Effector memory CD4-positive, alpha-beta T cell (primary cell): Measurements from ENCODE around the gene NT5DC1.

Source experiments
- DNase-seq, 3 donors: peaks; one replicate each; pipeline ENCODE4 v3.0.0-alpha.2; 2020
- H3K27ac ChIP-seq: 2 replicates; pipeline ENCODE4 v1.7.0; 2013; ENCODE audit warnings: mild to moderate bottlenecking, low read length, moderate library complexity; ENCODE audit not compliant: insufficient read depth, poor library complexity, severe bottlenecking
- H3K27me3 ChIP-seq: replicated peaks from 2 replicates; pipeline ENCODE4 v1.7.0; 2013; ENCODE audit warnings: mild to moderate bottlenecking, low read length; ENCODE audit not compliant: insufficient read depth, control insufficient read depth, poor library complexity, severe bottlenecking
- H3K36me3 ChIP-seq: 2 replicates; pipeline ENCODE4 v1.7.0; 2013; ENCODE audit warnings: mild to moderate bottlenecking, low read length, moderate library complexity; ENCODE audit not compliant: control insufficient read depth, insufficient read depth
- H3K4me1 ChIP-seq: 2 replicates; pipeline ENCODE4 v1.7.0; 2013; ENCODE audit warnings: low read length, mild to moderate bottlenecking; ENCODE audit not compliant: control insufficient read depth, insufficient read depth, poor library complexity, severe bottlenecking
- H3K4me3 ChIP-seq: 2 replicates; pipeline ENCODE4 v1.7.0; 2013; ENCODE audit warnings: low read length, low read depth, mild to moderate bottlenecking; ENCODE audit not compliant: insufficient read depth, poor library complexity, severe bottlenecking
- H3K9me3 ChIP-seq: 2 replicates; pipeline ENCODE4 v1.7.0; 2013; ENCODE audit warnings: mild to moderate bottlenecking, low read length, moderate library complexity; ENCODE audit not compliant: control insufficient read depth

NT5DC1 gene

GRCh38 chr6:116133453-116133852 is 32.8 kb downstream of the NT5DC1 start:
- H3K36me3 ChIP-seq: peaks cover 1% of the 10 kb centered on the region
- no peak overlapping the region for H3K27ac ChIP-seq
- H3K4me3 ChIP-seq: no peak overlapping the region
- H3K4me1 ChIP-seq: no peaks in the 10 kb centered on the region
- no peaks in the 10 kb centered on the region for H3K9me3 ChIP-seq
- no peak for DNase-seq
- H3K27me3 ChIP-seq: no peaks in the 10 kb centered on the region

- Histone ChIP-seq H3K4me1 (no peaks in the 10 kb centered on the region), H3K27me3 (no peaks in the 10 kb centered on the region), H3K27ac (no peak overlapping the region), H3K9me3 (no peaks in the 10 kb centered on the region), H3K4me3 (no peak overlapping the region), H3K36me3 (peaks cover 2% of the 10 kb centered on the region)
- no peak for DNase-seq
Measured at GRCh38 chr6:116136373-116136772, 35.7 kb downstream of the NT5DC1 start.

GRCh38 chr6:116136933-116137340 is 36.3 kb downstream of the NT5DC1 start:
- no peaks in the 10 kb centered on the region for H3K9me3 ChIP-seq
- no peak overlapping the region for H3K4me3 ChIP-seq
- no peaks in the 10 kb centered on the region for H3K27me3 ChIP-seq
- no peak overlapping the region for H3K27ac ChIP-seq
- peaks cover 2% of the 10 kb centered on the region for H3K36me3 ChIP-seq
- no peak for DNase-seq
- no peaks in the 10 kb centered on the region for H3K4me1 ChIP-seq

GRCh38 chr6:116139917-116140316 is 39.3 kb downstream of the NT5DC1 start:
- Histone ChIP-seq H3K36me3 (peaks cover 2% of the 10 kb centered on the region), H3K4me1 (no peaks in the 10 kb centered on the region), H3K27me3 (no peaks in the 10 kb centered on the region), H3K9me3 (no peaks in the 10 kb centered on the region), H3K4me3 (no peak overlapping the region), H3K27ac (no peak overlapping the region)
- no peak for DNase-seq

GRCh38 chr6:116144605-116145004 is 44.0 kb downstream of the NT5DC1 start:
- no peaks in the 10 kb centered on the region for H3K36me3 ChIP-seq
- no peak overlapping the region for H3K4me3 ChIP-seq
- no peaks in the 10 kb centered on the region for H3K4me1 ChIP-seq
- no peak overlapping the region for H3K27ac ChIP-seq
- H3K9me3 ChIP-seq: no peaks in the 10 kb centered on the region
- no peaks in the 10 kb centered on the region for H3K27me3 ChIP-seq
- DNase-seq: no peak

- H3K36me3 ChIP-seq: no peaks in the 10 kb centered on the region
- no peak for DNase-seq
- H3K4me1 ChIP-seq: no peaks in the 10 kb centered on the region
- H3K9me3 ChIP-seq: no peaks in the 10 kb centered on the region
- no peak overlapping the region for H3K27ac ChIP-seq
- H3K27me3 ChIP-seq: no peaks in the 10 kb centered on the region
- H3K4me3 ChIP-seq: no peak overlapping the region
Measured at GRCh38 chr6:116145803-116146675, 45.4 kb downstream of the NT5DC1 start.

- DNase-seq: no peak
- Histone ChIP-seq H3K36me3 (no peaks in the 10 kb centered on the region), H3K4me1 (no peaks in the 10 kb centered on the region), H3K27ac (no peak overlapping the region), H3K27me3 (no peaks in the 10 kb centered on the region), H3K4me3 (no peak overlapping the region), H3K9me3 (no peaks in the 10 kb centered on the region)
Measured at GRCh38 chr6:116152620-116153019, 52.0 kb downstream of the NT5DC1 start.

GRCh38 chr6:116154887-116155286 is 54.2 kb downstream of the NT5DC1 start:
- Histone ChIP-seq H3K36me3 (no peaks in the 10 kb centered on the region), H3K4me3 (no peak overlapping the region), H3K9me3 (no peaks in the 10 kb centered on the region), H3K27ac (no peak overlapping the region), H3K27me3 (no peaks in the 10 kb centered on the region), H3K4me1 (no peaks in the 10 kb centered on the region)
- no peak for DNase-seq

GRCh38 chr6:116156405-116157326 is 56.0 kb downstream of the NT5DC1 start:
- no peaks in the 10 kb centered on the region for H3K9me3 ChIP-seq
- no peaks in the 10 kb centered on the region for H3K4me1 ChIP-seq
- DNase-seq: no peak
- H3K27ac ChIP-seq: no peak overlapping the region
- H3K4me3 ChIP-seq: no peak overlapping the region
- H3K27me3 ChIP-seq: no peaks in the 10 kb centered on the region
- H3K36me3 ChIP-seq: no peaks in the 10 kb centered on the region

GRCh38 chr6:116157391-116157790 is 56.7 kb downstream of the NT5DC1 start:
- Histone ChIP-seq H3K9me3 (no peaks in the 10 kb centered on the region), H3K4me3 (no peak overlapping the region), H3K27me3 (no peaks in the 10 kb centered on the region), H3K4me1 (no peaks in the 10 kb centered on the region), H3K36me3 (no peaks in the 10 kb centered on the region), H3K27ac (no peak overlapping the region)
- no peak for DNase-seq
